Measurements from ENCODE around the gene MRPL36. TPM values are rescaled to one million over a fixed set of nuclear protein-coding genes. Genes with fewer than 3 reads are reported as not detected.

Gene MRPL36
- total and polyA plus RNA-seq, 2 experiments from 2014 or later, result 47.5 to 149 TPM

DNA sequence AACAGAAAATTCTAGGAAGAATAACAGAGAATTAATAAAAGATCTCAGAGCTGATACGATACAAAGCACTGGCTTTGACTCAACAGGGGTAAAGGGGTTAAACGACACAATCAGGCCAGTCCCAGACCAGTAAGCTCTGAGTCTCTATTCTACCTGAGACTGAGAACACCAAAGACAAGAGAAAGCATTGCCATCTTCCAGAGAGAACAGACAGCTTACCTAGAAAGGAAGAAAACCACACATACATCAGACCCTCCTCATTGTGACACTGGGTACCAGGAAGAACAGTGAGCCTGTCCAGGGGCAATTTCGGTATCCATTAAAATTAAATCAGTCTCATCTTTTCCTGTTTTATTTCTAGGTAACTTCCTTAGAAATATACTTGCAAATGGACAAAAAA lies 41.1 kb downstream of the MRPL36 start (continued):
- TF ChIP-seq, protein P1, sequence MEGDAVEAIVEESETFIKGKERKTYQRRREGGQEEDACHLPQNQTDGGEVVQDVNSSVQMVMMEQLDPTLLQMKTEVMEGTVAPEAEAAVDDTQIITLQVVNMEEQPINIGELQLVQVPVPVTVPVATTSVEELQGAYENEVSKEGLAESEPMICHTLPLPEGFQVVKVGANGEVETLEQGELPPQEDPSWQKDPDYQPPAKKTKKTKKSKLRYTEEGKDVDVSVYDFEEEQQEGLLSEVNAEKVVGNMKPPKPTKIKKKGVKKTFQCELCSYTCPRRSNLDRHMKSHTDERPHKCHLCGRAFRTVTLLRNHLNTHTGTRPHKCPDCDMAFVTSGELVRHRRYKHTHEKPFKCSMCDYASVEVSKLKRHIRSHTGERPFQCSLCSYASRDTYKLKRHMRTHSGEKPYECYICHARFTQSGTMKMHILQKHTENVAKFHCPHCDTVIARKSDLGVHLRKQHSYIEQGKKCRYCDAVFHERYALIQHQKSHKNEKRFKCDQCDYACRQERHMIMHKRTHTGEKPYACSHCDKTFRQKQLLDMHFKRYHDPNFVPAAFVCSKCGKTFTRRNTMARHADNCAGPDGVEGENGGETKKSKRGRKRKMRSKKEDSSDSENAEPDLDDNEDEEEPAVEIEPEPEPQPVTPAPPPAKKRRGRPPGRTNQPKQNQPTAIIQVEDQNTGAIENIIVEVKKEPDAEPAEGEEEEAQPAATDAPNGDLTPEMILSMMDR (conservative IDR thresholded peaks at IDR 0.05; ENCODE audit: low read depth in 2 of 2), result no peak
- TF ChIP-seq, protein P2, sequence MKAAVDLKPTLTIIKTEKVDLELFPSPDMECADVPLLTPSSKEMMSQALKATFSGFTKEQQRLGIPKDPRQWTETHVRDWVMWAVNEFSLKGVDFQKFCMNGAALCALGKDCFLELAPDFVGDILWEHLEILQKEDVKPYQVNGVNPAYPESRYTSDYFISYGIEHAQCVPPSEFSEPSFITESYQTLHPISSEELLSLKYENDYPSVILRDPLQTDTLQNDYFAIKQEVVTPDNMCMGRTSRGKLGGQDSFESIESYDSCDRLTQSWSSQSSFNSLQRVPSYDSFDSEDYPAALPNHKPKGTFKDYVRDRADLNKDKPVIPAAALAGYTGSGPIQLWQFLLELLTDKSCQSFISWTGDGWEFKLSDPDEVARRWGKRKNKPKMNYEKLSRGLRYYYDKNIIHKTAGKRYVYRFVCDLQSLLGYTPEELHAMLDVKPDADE (IDR thresholded peaks at IDR 0.05), result no peak
- TF ChIP-seq NANOG (IDR thresholded peaks at IDR 0.05; ENCODE audit: borderline replicate concordance), result no peak
- TF ChIP-seq JUNB (IDR thresholded peaks at IDR 0.05; ENCODE audit: unreplicated experiment), result no peak
- TF ChIP-seq STAT1 (IDR thresholded peaks at IDR 0.05; ENCODE audit: unreplicated experiment), result no peak
- TF ChIP-seq ZNF331 (CRISPR knock-in tag; IDR thresholded peaks at IDR 0.05; ENCODE audit: low read depth), result no peak
- TF ChIP-seq EZH2phosphoT487 (IDR thresholded peaks at IDR 0.05; ENCODE audit: unreplicated experiment), result no peak
- no peak for TF ChIP-seq POLR2AphosphoS5 (IDR thresholded peaks at IDR 0.05; ENCODE audit: low read depth)
- TF ChIP-seq, protein P3, sequence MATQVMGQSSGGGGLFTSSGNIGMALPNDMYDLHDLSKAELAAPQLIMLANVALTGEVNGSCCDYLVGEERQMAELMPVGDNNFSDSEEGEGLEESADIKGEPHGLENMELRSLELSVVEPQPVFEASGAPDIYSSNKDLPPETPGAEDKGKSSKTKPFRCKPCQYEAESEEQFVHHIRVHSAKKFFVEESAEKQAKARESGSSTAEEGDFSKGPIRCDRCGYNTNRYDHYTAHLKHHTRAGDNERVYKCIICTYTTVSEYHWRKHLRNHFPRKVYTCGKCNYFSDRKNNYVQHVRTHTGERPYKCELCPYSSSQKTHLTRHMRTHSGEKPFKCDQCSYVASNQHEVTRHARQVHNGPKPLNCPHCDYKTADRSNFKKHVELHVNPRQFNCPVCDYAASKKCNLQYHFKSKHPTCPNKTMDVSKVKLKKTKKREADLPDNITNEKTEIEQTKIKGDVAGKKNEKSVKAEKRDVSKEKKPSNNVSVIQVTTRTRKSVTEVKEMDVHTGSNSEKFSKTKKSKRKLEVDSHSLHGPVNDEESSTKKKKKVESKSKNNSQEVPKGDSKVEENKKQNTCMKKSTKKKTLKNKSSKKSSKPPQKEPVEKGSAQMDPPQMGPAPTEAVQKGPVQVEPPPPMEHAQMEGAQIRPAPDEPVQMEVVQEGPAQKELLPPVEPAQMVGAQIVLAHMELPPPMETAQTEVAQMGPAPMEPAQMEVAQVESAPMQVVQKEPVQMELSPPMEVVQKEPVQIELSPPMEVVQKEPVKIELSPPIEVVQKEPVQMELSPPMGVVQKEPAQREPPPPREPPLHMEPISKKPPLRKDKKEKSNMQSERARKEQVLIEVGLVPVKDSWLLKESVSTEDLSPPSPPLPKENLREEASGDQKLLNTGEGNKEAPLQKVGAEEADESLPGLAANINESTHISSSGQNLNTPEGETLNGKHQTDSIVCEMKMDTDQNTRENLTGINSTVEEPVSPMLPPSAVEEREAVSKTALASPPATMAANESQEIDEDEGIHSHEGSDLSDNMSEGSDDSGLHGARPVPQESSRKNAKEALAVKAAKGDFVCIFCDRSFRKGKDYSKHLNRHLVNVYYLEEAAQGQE (IDR thresholded peaks at IDR 0.05; ENCODE audit: unreplicated experiment), result no peak

DNA sequence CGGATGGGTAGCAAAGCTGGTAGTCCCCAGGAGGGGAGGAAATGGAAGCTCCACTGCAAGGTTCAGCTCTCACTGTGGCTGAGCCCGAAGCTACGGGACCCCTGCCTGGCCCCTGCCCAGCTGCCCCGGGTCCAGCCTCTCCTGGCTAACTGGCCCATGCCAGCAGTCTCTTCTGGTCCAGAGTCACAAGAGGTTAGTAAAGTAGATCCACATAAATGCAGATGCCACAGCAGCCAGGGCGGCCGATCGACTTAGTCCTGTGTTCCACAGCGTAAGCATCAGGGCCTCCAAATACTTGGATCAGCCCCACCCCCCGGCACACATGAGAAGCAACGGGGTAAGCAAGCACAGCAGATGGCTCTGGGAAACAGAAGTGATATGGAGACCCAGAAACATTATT lies 42.1 kb downstream of the MRPL36 start:
- Histone ChIP-seq H3K4me2 (no peak overlapping the region), H3K27ac (ENCODE audit: low read depth) (no peak overlapping the region), H3K79me2 (replicated peaks; ENCODE audit: insufficient read depth) (no peaks in the 10 kb centered on the region), H2AFZ (no peak overlapping the region), H3K4me1 (ENCODE audit: insufficient read depth) (peaks cover 13% of the 10 kb centered on the region), H3K36me3 (ENCODE audit: insufficient read depth) (no peaks in the 10 kb centered on the region), H3K9me2 (ENCODE audit: insufficient read depth) (no peaks in the 10 kb centered on the region), H3F3A (replicated peaks; ENCODE audit: low read depth) (no peaks in the 10 kb centered on the region), H4K20me1 (replicated peaks; ENCODE audit: insufficient read depth) (no peaks in the 10 kb centered on the region), H3K27me3 (ENCODE audit: insufficient read depth) (no peaks in the 10 kb centered on the region), H3K4me3 (no peak overlapping the region)
- Mint-ChIP-seq H3K4me3 (no peak overlapping the region), H3K27me3 (ENCODE audit: insufficient read depth, low read depth, poor library complexity) (peaks cover 5% of the 10 kb centered on the region), H3K36me3 (ENCODE audit: low read depth) (peaks cover 10% of the 10 kb centered on the region; the same call in 2 of the 3 replicates), H3K4me1 (peaks cover 23% of the 10 kb centered on the region), H3K9me3 (peaks cover 17% of the 10 kb centered on the region), H3K27ac (no peak overlapping the region)
- ATAC-seq (no peak), DNase-seq (ENCODE audit: low spot score) (no peak)
- no peak for TF ChIP-seq EZH2 (IDR thresholded peaks at IDR 0.05; ENCODE audit: low read depth, unreplicated experiment)
- no peak for TF ChIP-seq ZNF331 (CRISPR knock-in tag; IDR thresholded peaks at IDR 0.05; ENCODE audit: low read depth)
- TF ChIP-seq CREB1 (CRISPR knock-in tag; IDR thresholded peaks at IDR 0.05; ENCODE audit: low read depth), result no peak
- no peak for TF ChIP-seq POLR2AphosphoS5 (IDR thresholded peaks at IDR 0.05; ENCODE audit: low read depth)
- TF ChIP-seq NANOG (IDR thresholded peaks at IDR 0.05; ENCODE audit: borderline replicate concordance), result no peak
- no peak for TF ChIP-seq EZH2phosphoT487 (IDR thresholded peaks at IDR 0.05; ENCODE audit: unreplicated experiment)
- TF ChIP-seq, protein P1 (conservative IDR thresholded peaks at IDR 0.05; ENCODE audit: low read depth in 2 of 2), result no peak

Data from GM23338 (cell line).